Heart right ventricle (tissue), 16 donors: Measurements from ENCODE around the gene HNRNPLL. TPM values are rescaled to one million over a fixed set of nuclear protein-coding genes. Genes with fewer than 3 reads are reported as not detected.
"Not testable (repeated sequence)": the region's sequence is repeated elsewhere in the genome, so short reads cannot be mapped to it uniquely, and the experiment has no call there.

Experiments used
- ATAC-seq, 8 donors: fragments of 200-7000 bp; cut with Tn5 transposase; one replicate each; pipeline ENCODE4 v1.9.1; 2020; ENCODE audit warnings: mild to moderate bottlenecking in 8 of 8, moderate library complexity in 8 of 8, moderate number of reproducible peaks in 1 of 8
- DNase-seq, 2 donors: peaks; one replicate each; pipeline ENCODE4 v3.0.0-alpha.2; 2020
- H3K27ac ChIP-seq, 10 donors: fragments of 200-600 bp; sonication (generic) in 2 of 10; one replicate each; pipeline versions ENCODE4 v1.5.0 to v1.8.0; 2020 to 2022; ENCODE audit warnings: mild to moderate bottlenecking in 3 of 10
- H3K27me3 ChIP-seq, 7 donors: fragments of 200-600 bp; one replicate each; pipeline ENCODE4 v1.8.0; 2021 to 2022; ENCODE audit warnings: mild to moderate bottlenecking in 2 of 7
- H3K36me3 ChIP-seq, 9 donors: fragments of 200-600 bp; sonication (generic) in 1 of 9; one replicate each; pipeline versions ENCODE4 v1.5.0 to v1.8.0; 2020 to 2022; ENCODE audit warnings: mild to moderate bottlenecking in 2 of 9
- H3K4me1 ChIP-seq, 9 donors: fragments of 200-600 bp; sonication (generic) in 1 of 9; one replicate each; pipeline versions ENCODE4 v1.5.0 to v1.8.0; 2020 to 2022; ENCODE audit warnings: mild to moderate bottlenecking in 4 of 9
- H3K4me3 ChIP-seq, 10 donors: fragments of 200-600 bp; sonication (generic) in 2 of 10; one replicate each; pipeline versions ENCODE4 v1.5.0 to v1.8.0; 2020 to 2022; ENCODE audit warnings: mild to moderate bottlenecking in 7 of 10, moderate library complexity in 2 of 10
- H3K9me3 ChIP-seq, 11 donors: fragments of 200-600 bp in 10 of 11; sonication (generic) in 2 of 11; one replicate each; pipeline versions ENCODE4 v1.5.0 to v1.8.0; 2013 to 2022; ENCODE audit warnings: mild to moderate bottlenecking in 2 of 11, control low read depth in 1 of 11, moderate library complexity in 1 of 11
- CTCF ChIP-seq, 9 donors: fragments of 200-600 bp; sonication (generic) in 2 of 9; IDR thresholded peaks; one replicate each; pipeline versions ENCODE4 v1.5.0 to v1.8.0; 2021 to 2022; ENCODE audit warnings: antibody characterized with exemption in 9 of 9, mild to moderate bottlenecking in 5 of 9, moderate library complexity in 1 of 9
- WGBS, 2 donors: extraction: QIAGEN DNeasy Blood & Tissue Kit; methylation state at CpG; one replicate each; pipeline ENCODE4 v1.1.7; 2013; ENCODE audit warnings: inconsistent platforms in 1 of 2; 5-methylcytosine and 5-hydroxymethylcytosine counted together
- intact Hi-C, 10 donors: fragments of 100-400 bp; cut with DNase I; formaldehyde crosslinking; loops; one replicate each; pipeline versions ENCODE4 v1.11.1 to v1.14.2; 2022
- polyA plus RNA-seq, 2 donors: library from polyadenylated mRNA; stranded (reverse); fragments of 200-250 nt; gene quantifications; one replicate each; pipeline ENCODE4 v1.2.3, GENCODE V29; 2013
- total RNA-seq, 10 donors: library from RNA; stranded (reverse); fragmentation: NEBNext Ultra II Directional in 3 of 10; extraction: Animal tissue kit (Norgen Biotek cat#: 25700) in 3 of 10; gene quantifications; one replicate each; pipeline versions ENCODE4 v1.2.1 to v1.2.4, GENCODE V29; 2021 to 2023
- donor health status: Arrhythmogenic right ventricular cardiomyopathy.
- donor health status: ischemic (EF 13 %, LVEDD 7.1; RV severe dilation, severe dysfunction).
- donor health status: healthy with polysubstance abuse.
- donor health status: DM: no; HTN: yes; CAD: no.
- donor health status: DM: no; HTN: no; CAD: no.
- donor health status: ischemic (EF 25% LVEDD 6.9; RV normal size, moderate dysfunction).
- donor health status: ischemic (EF 25% LVEDD 5.7; RV mildly dilated, moderate dysfunction).
- donor health status: healthy.
- donor health status: DM: yes; HTN: yes; CAD: no.
- donor health status: Ischemic cardiomyopathy.
- donor health status: ischemic (EF 35%, LVEDD 5.7; RV mildly dilated, moderate dysfunction).
- donor health status: nonischemic (EF 11% LVEDD 7.7; RV severe dilation, severe dysfunction).
- donor health status: DM: yes; HTN: yes; CAD: no.
- donor health status: PGD.
- donor health status: ischemic (EF 29% LVEDD 5.4; RV normal size, mild dysfunction).
- donor health status: nonischemic (EF 23%, LVEDD 6.1; RV moderate dilation, normal function).

The HNRNPLL gene
- total and polyA plus RNA-seq, 12 donors, result 8.9 to 32.7 (median 25.3) TPM

GRCh38 chr2:38546064-38546463, 56.7 kb downstream of the HNRNPLL start:
- ATAC-seq, result no peak
- Histone ChIP-seq H3K36me3 (peaks cover 0 to 4% (median 0%) of the 10 kb centered on the region in 9 donors), H3K4me1 (peaks cover 0 to 13% (median 4%) of the 10 kb centered on the region in 9 donors), H3K27me3 (no peaks in the 10 kb centered on the region), H3K27ac (no peak overlapping the region), H3K9me3 (no peaks in the 10 kb centered on the region), H3K4me3 (no peak overlapping the region)
- intact Hi-C loops, result no loop called here
- no peak for TF ChIP-seq CTCF (IDR thresholded peaks at IDR 0.05)
- no peak for DNase-seq

DNA sequence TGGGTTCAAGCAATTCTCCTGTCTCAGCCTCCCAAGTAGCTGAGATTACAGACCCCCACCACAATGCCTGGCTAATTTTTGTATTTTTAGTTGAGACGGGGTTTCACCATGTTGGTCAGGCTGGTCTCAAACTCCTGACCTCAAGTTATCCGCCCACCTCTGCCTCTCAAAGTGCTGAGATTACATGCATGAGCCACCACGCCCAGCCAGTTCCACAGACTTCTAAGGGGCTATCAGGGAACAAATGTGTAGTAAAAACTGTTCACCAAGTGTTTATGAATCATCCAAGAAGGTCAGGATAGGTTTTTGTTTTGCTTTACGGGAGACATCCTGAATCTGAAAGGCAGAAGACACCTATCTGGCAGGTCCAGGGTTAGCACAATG, 60.5 kb downstream of the HNRNPLL start:
- ATAC-seq, intact Hi-C loops: not testable (repeated sequence)
- WGBS, 2 donors, result 79 to 80% methylated on average over 4 of the region's 4 CpGs

GRCh38 chr2:38540580-38541286, 62.0 kb downstream of the HNRNPLL start:
- DNase-seq (no peak), ATAC-seq (no peak)
- no peak overlapping the region for H3K27ac ChIP-seq
- no peak overlapping the region for H3K4me3 ChIP-seq
- TF ChIP-seq CTCF (IDR thresholded peaks at IDR 0.05), result no peak
- WGBS, 2 donors, result 67 to 68% methylated on average over 5 of the region's 5 CpGs
- intact Hi-C loops, result no loop called here
- no peaks in the 10 kb centered on the region for H3K9me3 ChIP-seq
- H3K27me3 ChIP-seq, result peaks cover 0 to 5% (median 0%) of the 10 kb centered on the region in 7 donors
- no peaks in the 10 kb centered on the region for H3K36me3 ChIP-seq
- peaks cover under 1 to 21% (median 10%) of the 10 kb centered on the region in 9 donors for H3K4me1 ChIP-seq

More for the DNA sequence above, 60.5 kb downstream of the HNRNPLL start:
- not testable (repeated sequence) for H3K4me3 ChIP-seq, H3K36me3 ChIP-seq, H3K9me3 ChIP-seq, H3K27ac ChIP-seq, H3K27me3 ChIP-seq, DNase-seq
- H3K4me1 ChIP-seq, result peaks cover 0 to 13% (median 4%) of the 10 kb centered on the region in 9 donors

- 87 to 89% methylated on average over 5 of the region's 5 CpGs for whole genome bisulfite sequencing, 2 donors
- Histone ChIP-seq H3K9me3 (no peaks in the 10 kb centered on the region), H3K27me3 (peaks cover 0 to 5% (median 0%) of the 10 kb centered on the region in 7 donors), H3K27ac (no peak overlapping the region), H3K36me3 (no peaks in the 10 kb centered on the region), H3K4me3 (no peak overlapping the region), H3K4me1 (peaks cover 2 to 26% (median 13%) of the 10 kb centered on the region in 9 donors)
- no peak for DNase-seq
- intact Hi-C loops, result loop anchor here in 8 of 10 donors (5.0 to 10.0 kb wide), 6 partner anchors 183 to 208 kb away; no protein-coding TSS in a partner anchor
- no peak for TF ChIP-seq CTCF (IDR thresholded peaks at IDR 0.05)
- ATAC-seq, result no peak
Measured at GRCh38 chr2:38539086-38539485, 63.6 kb downstream of the HNRNPLL start.

- intact Hi-C loops, result loop anchor here in 8 of 10 donors (5.0 to 10.0 kb wide), 6 partner anchors 184 to 209 kb away; no protein-coding TSS in a partner anchor
- Histone ChIP-seq H3K36me3 (no peaks in the 10 kb centered on the region), H3K4me3 (no peak overlapping the region), H3K4me1 (peaks cover 2 to 21% (median 10%) of the 10 kb centered on the region in 9 donors), H3K27ac (no peak overlapping the region), H3K9me3 (no peaks in the 10 kb centered on the region), H3K27me3 (peaks cover 0 to 5% (median 0%) of the 10 kb centered on the region in 7 donors)
- no peak for DNase-seq
- 74 to 77% methylated on average over 3 of the region's 3 CpGs for WGBS, 2 donors
- no peak for ATAC-seq
- no peak for TF ChIP-seq CTCF (IDR thresholded peaks at IDR 0.05)
Measured at GRCh38 chr2:38537937-38538525, 64.7 kb downstream of the HNRNPLL start.
